ENCODE measurements around the gene TMEM151B. TPM values are rescaled to one million over a fixed set of nuclear protein-coding genes. Genes with fewer than 3 reads are reported as not detected.

TMEM151B gene
- total and polyA plus RNA-seq, 9 donors, result 0.09 to 0.48 (median 0.30) TPM

DNA sequence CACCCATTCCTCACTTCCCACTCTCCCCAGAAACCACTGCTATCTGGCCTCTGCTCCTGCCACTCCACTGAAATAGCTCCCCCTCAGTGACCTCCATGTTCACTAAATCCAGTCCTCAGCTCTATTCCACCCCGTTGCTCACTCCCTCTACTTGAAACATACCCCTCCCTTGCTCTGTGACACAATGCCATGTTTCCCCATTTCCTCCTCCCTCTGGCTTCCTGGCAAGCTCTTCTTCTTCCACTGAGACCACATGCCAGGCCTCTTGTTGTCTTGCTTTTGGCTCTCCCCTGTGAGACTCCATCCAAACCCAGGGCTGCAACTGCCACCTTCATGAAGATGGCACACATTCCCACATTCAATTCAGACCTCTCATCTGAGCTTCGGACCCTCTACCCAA lies 13.9 kb downstream of the TMEM151B start:
- DNase-seq, result no peak
- Histone ChIP-seq H3K27ac (ENCODE audit: low read length) (no peak overlapping the region), H3K36me3 (ENCODE audit: control insufficient read depth, insufficient read depth, low read length) (no peaks in the 10 kb centered on the region), H3K27me3 (ENCODE audit: control insufficient read depth, insufficient read depth, low read length) (peaks cover 21% of the 10 kb centered on the region), H3K9me3 (replicated peaks; ENCODE audit: control insufficient read depth, low read depth, low read length) (no peaks in the 10 kb centered on the region), H3K4me1 (ENCODE audit: control insufficient read depth, insufficient read depth, low read length) (no peaks in the 10 kb centered on the region), H3K4me3 (ENCODE audit: low read length) (no peak overlapping the region)
- WGBS (ENCODE audit: insufficient coverage), result 62% methylated on average over 2 of the region's 2 CpGs

DNA sequence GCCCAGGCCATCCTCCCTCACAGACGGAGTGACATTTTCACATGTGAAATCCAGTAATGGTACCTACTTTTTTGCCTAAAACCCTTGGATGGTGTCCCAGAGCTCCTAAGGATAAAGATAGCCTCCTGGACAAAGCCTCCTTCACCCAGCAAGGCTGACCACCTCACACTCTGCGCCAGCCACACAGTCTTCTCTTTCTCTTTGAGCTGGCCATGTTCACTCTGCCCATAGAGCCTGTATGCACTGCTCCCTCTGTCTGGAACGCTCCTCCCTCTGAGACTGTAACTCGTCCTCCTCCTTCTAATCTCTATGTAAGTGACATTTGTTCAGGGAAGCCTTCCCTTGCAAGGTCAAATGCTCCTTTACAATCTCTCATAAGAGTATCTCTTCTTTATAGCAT lies 14.6 kb downstream of the TMEM151B start:
- Histone ChIP-seq H3K9me3 (replicated peaks; ENCODE audit: control insufficient read depth, low read depth, low read length) (no peaks in the 10 kb centered on the region), H3K27me3 (ENCODE audit: control insufficient read depth, insufficient read depth, low read length) (peaks cover 22% of the 10 kb centered on the region), H3K27ac (ENCODE audit: low read length) (no peak overlapping the region), H3K4me3 (ENCODE audit: low read length) (no peak overlapping the region), H3K36me3 (ENCODE audit: control insufficient read depth, insufficient read depth, low read length) (no peaks in the 10 kb centered on the region), H3K4me1 (ENCODE audit: control insufficient read depth, insufficient read depth, low read length) (no peaks in the 10 kb centered on the region)
- no peak for DNase-seq
- WGBS (ENCODE audit: insufficient coverage), result 43% methylated on average over 2 of the region's 4 CpGs

DNA sequence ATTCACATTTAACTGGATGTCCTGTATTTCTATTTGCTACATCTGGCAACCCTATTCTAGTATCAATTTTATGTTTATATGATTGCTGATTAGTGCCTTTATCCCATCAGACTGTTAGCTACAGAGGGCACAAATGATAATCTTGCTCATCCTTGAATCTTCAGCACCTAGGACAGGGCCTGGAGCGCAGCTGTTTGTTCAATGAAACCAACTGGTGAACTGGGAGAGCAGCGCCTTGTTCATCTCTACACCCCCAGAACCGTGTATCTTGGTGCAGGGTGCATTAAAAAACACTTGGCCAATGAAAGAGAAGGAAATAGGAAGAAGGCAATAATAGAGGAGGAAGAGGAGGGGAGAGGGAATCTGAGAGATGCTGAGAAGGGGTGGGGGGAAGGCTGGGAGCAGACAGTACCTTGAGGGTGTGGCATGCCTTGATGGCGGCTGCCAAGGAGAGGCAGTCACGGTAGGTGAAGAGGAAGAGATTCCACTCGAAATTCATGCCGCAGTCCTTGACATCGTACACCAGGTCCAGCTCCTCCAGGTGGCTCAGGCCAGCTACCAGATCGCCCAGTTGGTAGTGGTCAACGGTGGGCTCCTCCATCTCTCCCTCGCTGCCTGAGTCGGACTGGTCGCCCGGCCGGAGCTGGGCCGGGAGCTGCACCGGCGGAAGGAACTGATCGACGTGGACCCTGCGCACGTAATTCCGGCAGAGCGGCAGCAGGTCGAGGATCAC lies 15.5 kb downstream of the TMEM151B start:
- Histone ChIP-seq H3K27me3 (ENCODE audit: control insufficient read depth, insufficient read depth, low read length) (peaks cover 23% of the 10 kb centered on the region), H3K36me3 (ENCODE audit: control insufficient read depth, insufficient read depth, low read length) (no peaks in the 10 kb centered on the region), H3K9me3 (replicated peaks; ENCODE audit: control insufficient read depth, low read depth, low read length) (no peaks in the 10 kb centered on the region), H3K27ac (ENCODE audit: low read length) (no peak overlapping the region), H3K4me3 (ENCODE audit: low read length) (no peak overlapping the region), H3K4me1 (ENCODE audit: control insufficient read depth, insufficient read depth, low read length) (no peaks in the 10 kb centered on the region)
- WGBS (ENCODE audit: insufficient coverage), result 74% methylated on average over 23 of the region's 25 CpGs
- DNase-seq, result no peak

DNA sequence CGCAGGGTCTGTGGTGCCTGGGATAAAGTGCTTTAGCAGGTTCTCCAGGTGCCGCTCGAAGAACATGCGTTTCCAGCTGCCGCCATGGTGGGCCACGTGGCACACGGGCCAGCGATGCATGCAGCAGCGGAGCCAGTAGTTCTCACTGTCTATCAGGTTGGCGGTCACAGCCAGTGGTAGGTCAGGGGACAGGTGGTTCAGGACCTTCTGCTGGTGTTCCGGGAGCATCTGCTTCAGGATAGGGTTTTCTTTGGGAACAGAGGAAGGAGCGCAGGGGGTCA lies 16.0 kb downstream of the TMEM151B start:
- Histone ChIP-seq H3K27me3 (ENCODE audit: control insufficient read depth, insufficient read depth, low read length) (peaks cover 24% of the 10 kb centered on the region), H3K9me3 (replicated peaks; ENCODE audit: control insufficient read depth, low read depth, low read length) (no peaks in the 10 kb centered on the region), H3K27ac (ENCODE audit: low read length) (no peak overlapping the region), H3K4me1 (ENCODE audit: control insufficient read depth, insufficient read depth, low read length) (no peaks in the 10 kb centered on the region), H3K36me3 (ENCODE audit: control insufficient read depth, insufficient read depth, low read length) (no peaks in the 10 kb centered on the region), H3K4me3 (ENCODE audit: low read length) (no peak overlapping the region)
- DNase-seq, result no peak
- WGBS (ENCODE audit: insufficient coverage), result 85% methylated on average over 12 of the region's 12 CpGs

DNA sequence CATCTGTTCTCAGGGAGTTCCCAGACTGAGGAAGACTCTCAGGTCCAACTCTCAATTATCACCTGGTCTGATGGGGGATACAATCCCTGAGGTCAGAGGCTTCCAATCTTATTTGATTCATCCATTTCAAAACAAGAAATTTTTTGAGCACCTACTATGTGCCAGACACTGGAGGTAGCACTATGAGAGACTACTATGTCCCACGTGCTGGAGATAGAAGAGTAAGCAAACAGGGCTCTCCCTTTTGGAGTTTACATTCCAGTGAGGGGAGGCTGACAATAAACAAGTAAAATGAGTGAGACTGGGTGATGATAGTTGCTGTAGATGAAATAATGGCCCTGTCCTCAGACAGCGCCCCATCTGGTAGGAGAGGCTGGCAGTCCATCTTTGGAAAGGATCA lies 16.5 kb downstream of the TMEM151B start:
- Histone ChIP-seq H3K36me3 (ENCODE audit: control insufficient read depth, insufficient read depth, low read length) (no peaks in the 10 kb centered on the region), H3K27me3 (ENCODE audit: control insufficient read depth, insufficient read depth, low read length) (peaks cover 28% of the 10 kb centered on the region), H3K4me3 (ENCODE audit: low read length) (no peak overlapping the region), H3K27ac (ENCODE audit: low read length) (no peak overlapping the region), H3K4me1 (ENCODE audit: control insufficient read depth, insufficient read depth, low read length) (peaks cover 2% of the 10 kb centered on the region), H3K9me3 (replicated peaks; ENCODE audit: control insufficient read depth, low read depth, low read length) (no peaks in the 10 kb centered on the region)
- no peak for DNase-seq
- 0% methylated on average over 1 of the region's 2 CpGs for WGBS (ENCODE audit: insufficient coverage)

DNA sequence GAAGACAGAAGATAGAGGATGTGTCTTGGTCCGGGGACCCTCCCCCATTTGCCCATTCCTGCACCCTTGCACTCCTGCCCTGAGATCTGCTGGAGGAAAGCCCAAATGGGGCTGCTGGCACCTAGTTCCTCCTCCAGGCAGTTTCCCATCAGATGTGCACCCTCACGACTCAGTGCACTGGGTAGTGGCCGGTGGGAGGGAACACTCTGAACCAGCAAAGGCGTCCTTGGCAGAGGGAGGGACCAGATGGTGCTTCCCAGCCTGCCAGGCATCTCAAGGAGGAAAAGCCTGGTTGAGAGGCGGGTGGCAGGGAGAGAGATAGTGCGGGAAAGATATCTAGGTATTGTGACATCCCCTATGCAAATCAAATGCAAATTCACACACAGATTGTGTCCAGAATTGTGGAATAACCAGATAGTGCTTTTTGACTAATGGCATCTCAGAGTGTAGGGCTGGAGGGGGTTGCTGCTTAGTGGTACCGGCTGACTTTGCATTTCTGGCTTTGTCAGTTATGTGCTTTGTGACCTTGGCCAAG lies 19.5 kb downstream of the TMEM151B start:
- Histone ChIP-seq H3K36me3 (ENCODE audit: control insufficient read depth, insufficient read depth, low read length) (no peaks in the 10 kb centered on the region), H3K27ac (ENCODE audit: low read length) (no peak overlapping the region), H3K4me3 (ENCODE audit: low read length) (no peak overlapping the region), H3K27me3 (ENCODE audit: control insufficient read depth, insufficient read depth, low read length) (peaks cover 40% of the 10 kb centered on the region), H3K9me3 (replicated peaks; ENCODE audit: control insufficient read depth, low read depth, low read length) (no peaks in the 10 kb centered on the region), H3K4me1 (ENCODE audit: control insufficient read depth, insufficient read depth, low read length) (peaks cover 4% of the 10 kb centered on the region)
- 66% methylated on average over 3 of the region's 7 CpGs for WGBS (ENCODE audit: insufficient coverage)
- no peak for DNase-seq

DNA sequence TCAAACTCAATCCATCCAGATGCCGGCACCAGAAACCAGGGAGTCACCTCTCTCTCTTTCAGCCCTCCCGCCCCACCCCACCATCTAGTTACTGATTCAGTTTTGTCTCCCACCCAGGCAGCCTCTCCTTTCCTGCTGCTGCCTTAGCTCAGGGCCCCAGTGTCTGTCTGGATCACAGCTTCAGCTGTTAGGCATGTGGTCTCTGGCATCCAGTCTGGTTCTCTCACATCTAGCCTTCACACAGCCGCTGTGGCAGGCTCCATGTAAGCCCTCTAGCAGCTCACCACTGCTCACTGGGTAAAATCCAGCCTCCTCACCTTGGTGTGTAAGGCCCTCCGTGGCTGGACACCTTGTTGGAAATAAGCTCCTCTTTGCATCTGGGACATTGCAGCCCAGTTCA lies 21.6 kb downstream of the TMEM151B start:
- no peak for DNase-seq
- no peak overlapping the region for H3K4me3 ChIP-seq (ENCODE audit: low read length)
- no peak overlapping the region for H3K27ac ChIP-seq (ENCODE audit: low read length)
- H3K36me3 ChIP-seq (ENCODE audit: control insufficient read depth, insufficient read depth, low read length), result no peaks in the 10 kb centered on the region
- peaks cover 57% of the 10 kb centered on the region for H3K27me3 ChIP-seq (ENCODE audit: control insufficient read depth, insufficient read depth, low read length)
- WGBS (ENCODE audit: insufficient coverage), result 45% methylated on average over 4 of the region's 4 CpGs
- peaks cover 16% of the 10 kb centered on the region for H3K4me1 ChIP-seq (ENCODE audit: control insufficient read depth, insufficient read depth, low read length)
- H3K9me3 ChIP-seq (replicated peaks; ENCODE audit: control insufficient read depth, low read depth, low read length), result no peaks in the 10 kb centered on the region

DNA sequence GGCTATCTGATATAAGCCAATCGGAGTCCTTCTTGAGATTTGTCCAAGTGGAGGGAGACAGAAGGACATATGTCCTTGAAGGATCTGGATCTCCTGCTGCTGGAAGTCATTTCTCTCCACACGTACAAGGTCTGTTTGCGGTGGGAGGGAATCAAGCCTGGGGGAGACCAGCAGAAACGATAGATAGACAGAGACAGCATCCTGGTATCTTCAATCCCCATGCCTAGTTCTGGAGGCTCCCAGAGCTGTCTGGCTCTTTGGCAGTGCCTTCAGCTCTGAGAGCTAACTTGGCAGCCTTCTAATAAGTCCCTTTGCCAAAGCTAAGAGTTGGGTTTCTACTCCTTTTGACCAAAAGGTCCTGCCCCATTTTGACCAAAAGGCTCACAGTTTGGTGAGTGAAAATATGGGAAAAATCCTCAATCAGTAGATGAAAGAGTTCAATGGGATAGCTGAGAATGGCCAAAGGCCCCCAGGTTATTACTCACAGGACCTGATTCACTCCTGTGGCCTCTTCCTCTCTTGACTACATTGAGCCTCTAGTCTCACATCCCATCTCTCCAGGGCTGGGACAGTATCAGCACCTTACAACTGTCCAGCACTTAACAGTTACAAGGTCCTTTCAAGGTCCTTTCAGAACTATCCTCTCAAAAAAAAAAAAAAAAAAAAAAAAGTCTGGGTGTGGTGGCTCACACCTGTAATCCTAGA lies 22.6 kb downstream of the TMEM151B start:
- Histone ChIP-seq H3K4me1 (ENCODE audit: control insufficient read depth, insufficient read depth, low read length) (peaks cover 24% of the 10 kb centered on the region), H3K27ac (ENCODE audit: low read length) (no peak overlapping the region), H3K36me3 (ENCODE audit: control insufficient read depth, insufficient read depth, low read length) (no peaks in the 10 kb centered on the region), H3K4me3 (ENCODE audit: low read length) (no peak overlapping the region), H3K9me3 (replicated peaks; ENCODE audit: control insufficient read depth, low read depth, low read length) (no peaks in the 10 kb centered on the region), H3K27me3 (ENCODE audit: control insufficient read depth, insufficient read depth, low read length) (peaks cover 58% of the 10 kb centered on the region)
- DNase-seq, result no peak
- WGBS (ENCODE audit: insufficient coverage), result 92% methylated on average over 3 of the region's 4 CpGs

DNA sequence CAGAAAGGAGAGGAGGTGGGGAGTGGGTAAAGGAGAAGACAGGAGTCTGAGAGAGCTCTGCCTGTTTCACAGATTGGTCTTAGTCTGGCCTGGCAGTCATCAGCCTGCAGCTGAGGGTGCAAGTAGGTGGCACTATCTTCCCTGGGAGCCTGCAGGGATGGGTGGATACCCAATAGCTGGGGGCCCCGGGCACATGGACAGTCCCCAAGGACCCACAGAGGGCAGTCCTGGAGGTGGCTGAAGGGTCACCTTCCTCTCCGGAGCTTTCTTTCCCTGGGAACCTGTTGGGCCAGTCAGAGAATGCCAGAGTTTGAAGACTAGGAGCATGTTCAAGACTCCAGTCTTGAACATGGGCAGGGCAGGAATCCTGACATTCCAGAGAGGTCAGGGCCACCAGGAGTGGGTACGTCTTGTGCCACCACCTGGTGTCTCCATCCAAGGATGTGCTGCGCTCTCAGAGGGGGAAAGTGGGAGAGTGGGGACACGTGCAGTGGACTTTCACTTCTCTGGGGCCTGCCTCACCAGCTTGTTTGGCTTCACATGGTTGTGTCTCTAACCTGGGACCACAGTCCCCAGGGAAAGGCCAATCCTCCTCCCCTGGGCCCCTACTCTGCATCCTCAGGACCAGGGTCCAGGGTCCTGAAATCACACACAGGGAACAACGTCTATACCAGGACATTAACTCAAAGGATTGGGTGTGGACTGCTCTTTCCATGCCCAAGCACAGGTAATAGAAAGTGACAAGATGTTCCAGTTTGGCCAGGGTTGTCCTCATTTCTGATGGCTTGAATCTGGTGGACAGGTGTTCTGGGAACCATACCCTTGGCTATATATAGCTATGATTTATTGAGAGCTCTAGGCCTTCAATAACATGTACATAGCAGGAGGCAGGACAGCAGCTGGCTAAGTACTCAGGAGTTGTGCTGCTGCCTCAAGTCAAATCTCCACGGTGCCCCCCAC lies 24.9 kb downstream of the TMEM151B start:
- H3K36me3 ChIP-seq (ENCODE audit: control insufficient read depth, insufficient read depth, low read length), result peaks cover under 1% of the 10 kb centered on the region
- peaks cover 27% of the 10 kb centered on the region for H3K4me1 ChIP-seq (ENCODE audit: control insufficient read depth, insufficient read depth, low read length)
- 76% methylated on average over 2 of the region's 7 CpGs for WGBS (ENCODE audit: insufficient coverage)
- H3K27ac ChIP-seq (ENCODE audit: low read length), result no peak overlapping the region
- peaks cover 63% of the 10 kb centered on the region for H3K27me3 ChIP-seq (ENCODE audit: control insufficient read depth, insufficient read depth, low read length)
- H3K4me3 ChIP-seq (ENCODE audit: low read length), result no peak overlapping the region
- H3K9me3 ChIP-seq (replicated peaks; ENCODE audit: control insufficient read depth, low read depth, low read length), result no peaks in the 10 kb centered on the region
- no peak for DNase-seq

Data from muscle of leg (tissue), 11 donors.